ENCODE data around the gene KCND3.
A peak's percentile ranks its signal among the peaks of the same experiment; 100 is the strongest.

Gene KCND3

DNA sequence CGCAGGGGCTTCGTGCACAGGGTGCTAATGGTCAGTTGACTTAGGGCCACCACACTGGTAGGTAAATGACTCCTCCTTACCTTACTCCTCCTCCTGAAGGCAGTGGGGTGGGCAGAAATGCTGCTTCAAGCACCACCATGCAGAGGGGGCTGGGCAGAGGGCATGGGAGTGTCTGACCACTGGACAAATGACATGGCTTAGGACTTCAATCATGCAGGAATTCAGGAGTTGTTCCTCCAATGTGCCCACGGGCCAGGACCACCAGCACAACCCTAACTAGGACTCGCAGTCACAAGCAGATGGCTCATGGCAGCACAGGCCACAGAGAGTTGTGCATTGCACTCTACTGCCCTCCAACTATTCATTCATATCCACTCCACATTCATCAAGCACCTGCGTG, 65.7 kb downstream of the KCND3 start:
- no peaks in the 10 kb centered on the region for H3K9me3 ChIP-seq (ENCODE audit: control extremely low read depth in 1 of 5, control insufficient read depth in 4 of 5, insufficient read depth in 2 of 5, low read depth in 1 of 5, low read length in 4 of 5)

DNA sequence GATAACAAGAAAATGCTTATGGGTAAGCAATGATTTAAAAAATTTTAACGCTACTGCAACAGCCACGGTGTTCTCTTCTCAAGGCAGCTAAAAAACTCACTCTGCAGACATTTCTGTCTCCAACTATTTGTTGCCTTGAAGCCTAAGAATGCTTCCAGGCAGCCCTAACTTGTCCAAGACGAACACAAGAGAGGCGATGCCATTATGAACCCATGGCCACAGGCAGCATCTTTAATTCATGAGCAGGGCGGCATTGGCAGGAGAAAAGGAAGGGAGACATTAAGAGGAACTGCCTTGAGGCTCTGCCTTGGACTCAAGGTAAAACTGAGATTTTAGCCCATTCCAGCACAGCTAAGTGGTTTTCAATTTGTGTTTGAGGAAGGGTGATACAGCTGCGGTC, 67.5 kb downstream of the KCND3 start:
- ChIA-PET POLR2A (no interaction called here), CTCF (no interaction called here)
- Histone ChIP-seq H3K9me3 (ENCODE audit: control extremely low read depth in 1 of 5, control insufficient read depth in 4 of 5, insufficient read depth in 2 of 5, low read depth in 1 of 5, low read length in 4 of 5) (no peaks in the 10 kb centered on the region), H3K27ac (ENCODE audit: insufficient read depth in 1 of 2, low read depth in 1 of 2, low read length in 2 of 2, poor library complexity in 1 of 2, severe bottlenecking in 2 of 2) (no peak overlapping the region), H3K36me3 (ENCODE audit: control insufficient read depth in 4 of 4, insufficient read depth in 4 of 4, low read length in 3 of 4) (no peaks in the 10 kb centered on the region), H3K27me3 (replicated peaks in 2 of 5; ENCODE audit: control insufficient read depth in 4 of 5, insufficient read depth in 5 of 5, low read length in 4 of 5) (peaks cover 0 to 2% (median 0%) of the 10 kb centered on the region in 5 experiments), H3K4me1 (ENCODE audit: control extremely low read depth in 1 of 4, control insufficient read depth in 4 of 4, insufficient read depth in 4 of 4, low read length in 3 of 4) (peaks cover 0 to 18% (median 12%) of the 10 kb centered on the region in 4 experiments), H3K4me3 (ENCODE audit: control insufficient read depth in 1 of 7, extremely low read depth in 1 of 7, insufficient read depth in 4 of 7, low read depth in 2 of 7, low read length in 6 of 7) (no peak overlapping the region)
- no peak for DNase-seq
- WGBS (ENCODE audit: insufficient coverage): 75% methylated on average over 4 of the region's 6 CpGs

More for the DNA sequence above, 65.7 kb downstream of the KCND3 start:
- H3K27me3 ChIP-seq (replicated peaks in 2 of 5; ENCODE audit: control insufficient read depth in 4 of 5, insufficient read depth in 5 of 5, low read length in 4 of 5): peaks cover 0 to 3% (median 0%) of the 10 kb centered on the region in 5 experiments
- DNase-seq: no peak
- ChIA-PET POLR2A (no interaction called here), CTCF (no interaction called here)
- 100% methylated on average over 2 of the region's 5 CpGs for WGBS (ENCODE audit: insufficient coverage)
- peaks cover 0 to 18% (median 12%) of the 10 kb centered on the region in 4 experiments for H3K4me1 ChIP-seq (ENCODE audit: control extremely low read depth in 1 of 4, control insufficient read depth in 4 of 4, insufficient read depth in 4 of 4, low read length in 3 of 4)
- no peaks in the 10 kb centered on the region for H3K36me3 ChIP-seq (ENCODE audit: control insufficient read depth in 4 of 4, insufficient read depth in 4 of 4, low read length in 3 of 4)
- H3K27ac ChIP-seq (ENCODE audit: insufficient read depth in 1 of 2, low read depth in 1 of 2, low read length in 2 of 2, poor library complexity in 1 of 2, severe bottlenecking in 2 of 2): no peak overlapping the region
- no peak overlapping the region for H3K4me3 ChIP-seq (ENCODE audit: control insufficient read depth in 1 of 7, extremely low read depth in 1 of 7, insufficient read depth in 4 of 7, low read depth in 2 of 7, low read length in 6 of 7)

DNA sequence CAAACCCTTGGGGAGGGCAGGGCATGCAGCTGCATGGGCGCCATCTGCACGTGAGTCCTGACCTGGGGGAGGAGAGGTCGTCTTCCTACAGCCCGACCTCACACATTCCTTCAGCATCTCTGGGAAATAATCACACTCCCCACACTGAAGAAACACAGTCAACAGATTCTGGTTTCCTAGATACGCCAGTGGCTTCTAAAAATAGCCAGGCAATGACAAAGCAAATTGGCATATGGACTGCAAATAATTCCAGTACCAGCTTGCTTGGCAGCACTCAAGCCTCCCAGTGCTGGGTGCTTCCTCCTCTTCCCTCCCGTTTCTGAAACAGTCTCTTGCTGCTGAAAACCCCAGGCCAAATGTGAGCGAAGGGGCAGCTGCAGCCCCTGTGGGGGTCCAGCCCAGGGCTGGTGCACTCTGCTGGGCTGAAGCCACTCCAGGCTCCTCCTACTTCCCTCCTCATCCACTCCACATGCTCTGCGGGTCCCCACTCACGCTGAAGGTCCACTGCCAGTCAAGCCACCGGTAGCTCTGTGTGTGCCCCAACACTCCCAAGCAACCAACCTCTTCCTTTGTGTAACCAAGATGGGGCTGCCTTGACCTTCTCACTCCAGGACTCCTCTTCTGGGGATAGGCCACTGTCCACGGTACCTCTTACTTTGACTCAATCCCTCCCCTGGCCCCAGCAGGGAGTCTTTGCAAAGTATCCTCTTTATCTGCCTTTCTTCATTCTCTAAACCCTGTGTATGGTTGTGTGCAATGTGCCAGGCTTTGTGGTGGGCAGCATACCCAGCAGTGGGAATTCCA, 69.0 kb downstream of the KCND3 start:
- H3K4me3 ChIP-seq (ENCODE audit: control insufficient read depth in 1 of 7, extremely low read depth in 1 of 7, insufficient read depth in 4 of 7, low read depth in 2 of 7, low read length in 6 of 7): peak overlapping the region in 3 of 7 experiments; percentile 26 to 35 (median 34)
- 0% methylated on average over 6 of the region's 11 CpGs for WGBS (ENCODE audit: insufficient coverage)
- CTCF ChIA-PET: interaction anchor here (0.6 kb wide), 1 partner anchor 103 kb away, joined by 3 read pairs; no protein-coding TSS in a partner anchor
- H3K36me3 ChIP-seq (ENCODE audit: control insufficient read depth in 4 of 4, insufficient read depth in 4 of 4, low read length in 3 of 4): no peaks in the 10 kb centered on the region
- DNase-seq: peak; percentile 56 to 91 (median 87)
- H3K27me3 ChIP-seq (replicated peaks in 2 of 5; ENCODE audit: control insufficient read depth in 4 of 5, insufficient read depth in 5 of 5, low read length in 4 of 5): peaks cover 0 to 2% (median 0%) of the 10 kb centered on the region in 5 experiments
- H3K4me1 ChIP-seq (ENCODE audit: control extremely low read depth in 1 of 4, control insufficient read depth in 4 of 4, insufficient read depth in 4 of 4, low read length in 3 of 4): peaks cover 0 to 18% (median 12%) of the 10 kb centered on the region in 4 experiments
- H3K27ac ChIP-seq (ENCODE audit: insufficient read depth in 1 of 2, low read depth in 1 of 2, low read length in 2 of 2, poor library complexity in 1 of 2, severe bottlenecking in 2 of 2): no peak overlapping the region
- H3K9me3 ChIP-seq (ENCODE audit: control extremely low read depth in 1 of 5, control insufficient read depth in 4 of 5, insufficient read depth in 2 of 5, low read depth in 1 of 5, low read length in 4 of 5): no peaks in the 10 kb centered on the region
- POLR2A ChIA-PET: no interaction called here

DNA sequence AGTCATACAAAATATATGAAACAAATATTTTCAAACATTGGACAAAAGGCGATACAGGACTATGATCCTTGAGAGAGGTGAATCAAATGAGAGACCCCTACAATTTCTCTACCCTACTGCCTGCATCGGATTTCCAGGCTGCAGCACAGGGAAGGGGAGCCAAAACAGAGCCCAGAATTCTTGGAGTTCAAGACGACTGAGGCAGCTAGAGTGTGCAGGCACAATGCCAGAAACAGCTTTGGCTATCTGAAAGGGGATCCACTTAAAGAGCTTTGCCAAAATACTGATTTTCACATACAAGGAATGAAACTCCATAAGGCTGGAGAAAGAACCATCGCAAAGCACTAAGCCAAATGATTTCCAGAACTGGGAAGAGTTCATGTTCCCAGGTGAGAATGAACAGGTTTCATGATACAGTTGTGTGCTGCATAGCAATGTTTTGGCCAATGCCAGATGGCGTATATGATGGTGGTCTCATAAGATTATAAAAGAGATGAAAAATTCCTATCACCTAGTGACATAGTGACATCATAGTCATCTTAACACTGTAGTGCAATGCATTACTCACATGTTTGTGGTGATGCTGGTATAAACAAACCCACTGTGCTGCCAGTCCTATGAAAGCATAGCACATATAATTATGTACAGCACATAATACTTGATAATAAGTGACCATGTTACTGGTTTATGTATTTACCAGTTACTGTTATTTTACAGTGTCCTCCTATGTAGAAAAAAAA, 77.5 kb downstream of the KCND3 start:
- no peaks in the 10 kb centered on the region for H3K4me1 ChIP-seq (ENCODE audit: control extremely low read depth in 1 of 4, control insufficient read depth in 4 of 4, insufficient read depth in 4 of 4, low read length in 3 of 4)
- peaks cover 0 to 11% (median 7%) of the 10 kb centered on the region in 5 experiments for H3K27me3 ChIP-seq (replicated peaks in 2 of 5; ENCODE audit: control insufficient read depth in 4 of 5, insufficient read depth in 5 of 5, low read length in 4 of 5)
- no peak for DNase-seq
- peaks cover 0 to 3% (median 3%) of the 10 kb centered on the region in 5 experiments for H3K9me3 ChIP-seq (ENCODE audit: control extremely low read depth in 1 of 5, control insufficient read depth in 4 of 5, insufficient read depth in 2 of 5, low read depth in 1 of 5, low read length in 4 of 5)
- ChIA-PET POLR2A (no interaction called here), CTCF (no interaction called here)
- H3K4me3 ChIP-seq (ENCODE audit: control insufficient read depth in 1 of 7, extremely low read depth in 1 of 7, insufficient read depth in 4 of 7, low read depth in 2 of 7, low read length in 6 of 7): no peak overlapping the region
- 88% methylated on average over 3 of the region's 5 CpGs for WGBS (ENCODE audit: insufficient coverage)
- H3K27ac ChIP-seq (ENCODE audit: insufficient read depth in 1 of 2, low read depth in 1 of 2, low read length in 2 of 2, poor library complexity in 1 of 2, severe bottlenecking in 2 of 2): no peak overlapping the region
- no peaks in the 10 kb centered on the region for H3K36me3 ChIP-seq (ENCODE audit: control insufficient read depth in 4 of 4, insufficient read depth in 4 of 4, low read length in 3 of 4)

DNA sequence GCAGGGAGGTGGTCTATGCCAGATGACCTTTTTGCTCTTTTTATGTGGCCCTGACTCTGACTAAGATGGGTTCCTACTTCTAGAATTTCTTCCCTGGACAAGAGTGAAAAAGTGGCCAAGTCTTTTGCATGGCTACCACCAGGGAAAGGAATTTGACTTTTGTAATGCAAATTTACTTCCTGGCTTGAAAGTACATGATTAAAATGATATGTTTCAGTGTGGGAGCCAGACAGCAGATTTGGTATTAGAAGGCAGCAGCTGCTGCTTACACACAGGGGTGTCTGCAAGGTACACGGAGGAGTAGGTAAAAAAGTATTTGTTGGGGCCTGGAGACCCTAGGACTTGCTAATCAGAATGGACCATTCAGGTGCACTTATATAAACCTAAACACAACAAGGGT, 78.4 kb downstream of the KCND3 start:
- CTCF ChIA-PET: no interaction called here

DNA sequence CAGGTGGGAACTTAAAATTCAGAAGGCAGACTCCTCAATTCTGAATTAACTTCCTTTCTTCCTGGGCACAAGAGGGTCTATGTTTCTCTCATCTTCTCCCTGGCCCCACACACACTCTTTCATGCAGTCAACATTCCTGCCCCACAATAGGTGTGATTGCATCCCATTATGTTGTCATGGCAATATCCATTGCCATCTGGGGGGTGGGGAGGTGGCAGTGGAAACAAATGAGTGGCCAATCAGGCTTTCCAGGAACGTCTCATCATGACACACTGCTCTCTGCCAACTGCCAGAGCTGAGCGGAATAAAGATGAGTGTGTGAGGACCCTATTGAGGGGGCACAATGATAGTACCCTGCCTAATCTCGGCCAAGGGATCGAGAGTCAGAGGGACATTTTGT, 80.4 kb downstream of the KCND3 start:
- Histone ChIP-seq H3K9me3 (ENCODE audit: control extremely low read depth in 1 of 5, control insufficient read depth in 4 of 5, insufficient read depth in 2 of 5, low read depth in 1 of 5, low read length in 4 of 5) (peaks cover 0 to 3% (median 0%) of the 10 kb centered on the region in 5 experiments), H3K4me3 (ENCODE audit: control insufficient read depth in 1 of 7, extremely low read depth in 1 of 7, insufficient read depth in 4 of 7, low read depth in 2 of 7, low read length in 6 of 7) (no peak overlapping the region), H3K36me3 (ENCODE audit: control insufficient read depth in 4 of 4, insufficient read depth in 4 of 4, low read length in 3 of 4) (no peaks in the 10 kb centered on the region), H3K4me1 (ENCODE audit: control extremely low read depth in 1 of 4, control insufficient read depth in 4 of 4, insufficient read depth in 4 of 4, low read length in 3 of 4) (no peaks in the 10 kb centered on the region), H3K27ac (ENCODE audit: insufficient read depth in 1 of 2, low read depth in 1 of 2, low read length in 2 of 2, poor library complexity in 1 of 2, severe bottlenecking in 2 of 2) (no peak overlapping the region), H3K27me3 (replicated peaks in 2 of 5; ENCODE audit: control insufficient read depth in 4 of 5, insufficient read depth in 5 of 5, low read length in 4 of 5) (peaks cover 0 to 28% (median 8%) of the 10 kb centered on the region in 5 experiments)
- DNase-seq: no peak
- 84% methylated on average over 4 of the region's 4 CpGs for WGBS (ENCODE audit: insufficient coverage)
- ChIA-PET POLR2A (no interaction called here), CTCF (no interaction called here)

More for the DNA sequence above, 78.4 kb downstream of the KCND3 start:
- Histone ChIP-seq H3K27ac (ENCODE audit: insufficient read depth in 1 of 2, low read depth in 1 of 2, low read length in 2 of 2, poor library complexity in 1 of 2, severe bottlenecking in 2 of 2) (no peak overlapping the region), H3K4me3 (ENCODE audit: control insufficient read depth in 1 of 7, extremely low read depth in 1 of 7, insufficient read depth in 4 of 7, low read depth in 2 of 7, low read length in 6 of 7) (no peak overlapping the region), H3K36me3 (ENCODE audit: control insufficient read depth in 4 of 4, insufficient read depth in 4 of 4, low read length in 3 of 4) (no peaks in the 10 kb centered on the region), H3K4me1 (ENCODE audit: control extremely low read depth in 1 of 4, control insufficient read depth in 4 of 4, insufficient read depth in 4 of 4, low read length in 3 of 4) (no peaks in the 10 kb centered on the region), H3K9me3 (ENCODE audit: control extremely low read depth in 1 of 5, control insufficient read depth in 4 of 5, insufficient read depth in 2 of 5, low read depth in 1 of 5, low read length in 4 of 5) (peaks cover 0 to 3% (median 3%) of the 10 kb centered on the region in 5 experiments), H3K27me3 (replicated peaks in 2 of 5; ENCODE audit: control insufficient read depth in 4 of 5, insufficient read depth in 5 of 5, low read length in 4 of 5) (peaks cover 0 to 14% (median 7%) of the 10 kb centered on the region in 5 experiments)
- WGBS (ENCODE audit: insufficient coverage): no CpG with 5 or more reads among the region's 1 CpG
- DNase-seq: no peak
- POLR2A ChIA-PET: no interaction called here

Measured in common myeloid progenitor, CD34-positive (primary cell).